Mesodermal cell (in vitro differentiated cells): ENCODE data around the gene ZNF385D.
"Not testable (repeated sequence)": the region's sequence is repeated elsewhere in the genome, so short reads cannot be mapped to it uniquely, and the experiment has no call there.

Experiments used
- H3K27ac ChIP-seq: 2 replicates; pipeline ENCODE4 v1.7.0; 2013; ENCODE audit warnings: mild to moderate bottlenecking, low read depth, low read length, moderate library complexity; ENCODE audit not compliant: severe bottlenecking
- H3K36me3 ChIP-seq: 2 replicates; pipeline ENCODE4 v1.7.1; 2013; ENCODE audit warnings: mild to moderate bottlenecking, low read length, moderate library complexity; ENCODE audit not compliant: control insufficient read depth, insufficient read depth
- H3K4me1 ChIP-seq: one replicate; pipeline ENCODE4 v1.7.1; 2013; ENCODE audit warnings: mild to moderate bottlenecking, low read length; ENCODE audit not compliant: insufficient read depth, control insufficient read depth, poor library complexity, severe bottlenecking
- H3K4me3 ChIP-seq: 2 replicates; pipeline ENCODE4 v1.7.0; 2013; ENCODE audit warnings: low read length, control low read depth, mild to moderate bottlenecking; ENCODE audit not compliant: insufficient read depth, poor library complexity, severe bottlenecking; ENCODE audit errors: extremely low read depth
- H3K9me3 ChIP-seq: 2 replicates; pipeline ENCODE4 v1.7.1; 2013; ENCODE audit warnings: mild to moderate bottlenecking, low read length, moderate library complexity; ENCODE audit not compliant: control insufficient read depth
- WGBS, 2 experiments: methylation state at CpG; one replicate each; pipeline ENCODE4 v1.1.5; 2013; ENCODE audit warnings: missing lambda C conversion rate in 2 of 2; ENCODE audit not compliant: insufficient coverage in 2 of 2; 5-methylcytosine and 5-hydroxymethylcytosine counted together

ZNF385D gene

GRCh38 chr3:21487520-21487919 lies 263.5 kb downstream of the ZNF385D start:
- Histone ChIP-seq H3K27ac (no peak overlapping the region), H3K9me3 (no peaks in the 10 kb centered on the region), H3K36me3 (no peaks in the 10 kb centered on the region), H3K4me1 (no peaks in the 10 kb centered on the region), H3K4me3 (no peak overlapping the region)
- 40% methylated on average over 1 of the region's 1 CpG; no CpG with 5 or more reads in 1 of the 2 experiments for WGBS, 2 experiments

DNA sequence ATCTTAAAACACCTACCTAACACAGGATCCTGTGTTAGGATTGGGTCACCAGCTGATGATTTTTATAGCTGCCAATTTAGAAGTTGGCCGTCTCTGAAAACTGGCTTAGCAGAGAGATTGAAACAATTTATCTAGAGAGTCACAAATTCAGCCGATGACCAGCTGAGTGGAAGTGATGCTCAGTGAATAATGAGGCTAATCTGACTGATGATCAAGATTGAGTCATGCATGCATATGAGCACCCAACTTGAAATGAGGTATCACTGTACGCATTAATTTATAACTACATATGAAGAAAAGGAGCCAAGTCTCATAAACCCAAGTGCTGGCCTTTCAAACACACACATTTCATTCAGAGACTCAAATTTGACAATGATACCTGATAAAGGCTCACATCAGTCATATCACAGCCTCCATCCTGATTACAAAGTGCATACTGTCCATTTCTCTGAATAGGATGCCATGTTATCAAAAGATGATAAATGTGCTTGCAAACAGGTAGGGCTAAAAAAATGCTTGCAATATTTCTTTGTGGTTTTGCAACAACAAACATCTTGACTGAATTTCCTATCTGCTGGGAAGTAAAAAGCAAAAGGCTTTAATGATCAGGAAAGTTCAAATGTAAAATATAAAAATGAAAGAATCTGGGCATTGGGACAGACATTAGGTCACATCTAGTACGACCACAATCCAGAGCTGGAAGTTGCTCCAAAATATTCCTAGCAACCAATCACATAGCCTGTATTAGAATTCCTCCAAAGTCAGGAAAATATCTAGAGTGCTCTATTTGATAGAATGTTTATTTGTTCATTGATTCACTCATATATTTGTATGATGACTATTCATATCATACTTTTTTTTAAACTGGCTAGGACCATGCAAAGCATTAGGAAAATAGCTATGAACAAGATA lies 264.7 kb downstream of the ZNF385D start:
- no CpG with 5 or more reads among the region's 4 CpGs for WGBS, 2 experiments
- H3K36me3 ChIP-seq, H3K4me3 ChIP-seq, H3K4me1 ChIP-seq, H3K9me3 ChIP-seq, H3K27ac ChIP-seq: not testable (repeated sequence)

DNA sequence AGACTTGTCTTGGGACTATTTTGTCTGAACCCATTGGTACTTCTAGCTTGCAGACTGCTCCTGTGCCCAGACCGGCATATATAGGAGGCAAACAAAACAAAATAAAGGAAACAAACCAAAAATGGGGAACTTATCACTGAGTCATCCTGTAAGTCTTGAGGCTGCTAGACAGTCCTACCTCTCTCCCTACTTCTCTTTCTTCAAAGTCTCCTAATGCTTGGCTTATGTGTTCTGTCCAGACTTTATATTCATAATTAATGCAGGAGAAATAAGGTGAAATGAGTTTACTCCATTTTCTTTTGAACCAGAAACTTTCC lies 266.2 kb downstream of the ZNF385D start:
- no peak overlapping the region for H3K27ac ChIP-seq
- H3K4me1 ChIP-seq, result no peaks in the 10 kb centered on the region
- no peak overlapping the region for H3K4me3 ChIP-seq
- no peaks in the 10 kb centered on the region for H3K9me3 ChIP-seq
- H3K36me3 ChIP-seq, result no peaks in the 10 kb centered on the region
- WGBS, 2 experiments, result no CpG with 5 or more reads among the region's 1 CpG

GRCh38 chr3:21484057-21484827 lies 266.8 kb downstream of the ZNF385D start:
- no peaks in the 10 kb centered on the region for H3K36me3 ChIP-seq
- H3K4me1 ChIP-seq, result no peaks in the 10 kb centered on the region
- 77 to 96% methylated on average over 2 to 4 of the region's 5 CpGs for WGBS, 2 experiments
- no peaks in the 10 kb centered on the region for H3K9me3 ChIP-seq
- H3K4me3 ChIP-seq, result no peak overlapping the region
- no peak overlapping the region for H3K27ac ChIP-seq

DNA sequence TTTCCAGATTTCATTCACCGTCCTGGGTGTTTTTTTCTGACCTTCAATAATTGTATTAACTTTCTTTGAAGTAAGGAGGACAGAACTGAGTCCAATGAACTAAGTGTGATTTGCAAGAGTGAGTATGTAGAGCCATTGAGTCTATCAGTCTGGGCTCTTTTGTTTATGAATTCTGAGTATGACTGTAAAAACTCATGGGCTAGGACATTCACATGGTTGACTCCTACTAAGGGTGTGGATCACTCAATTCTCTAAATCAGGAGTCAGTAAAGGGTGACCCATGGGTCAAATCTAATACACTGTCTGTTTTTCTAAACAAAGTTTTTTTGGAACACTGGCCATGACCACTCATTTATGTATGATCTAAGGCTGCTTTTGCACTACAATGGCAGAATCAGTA lies 269.0 kb downstream of the ZNF385D start:
- no peak overlapping the region for H3K4me3 ChIP-seq
- H3K9me3 ChIP-seq, result no peaks in the 10 kb centered on the region
- H3K36me3 ChIP-seq, result no peaks in the 10 kb centered on the region
- 100% methylated on average over 1 of the region's 1 CpG for WGBS, 2 experiments
- no peaks in the 10 kb centered on the region for H3K4me1 ChIP-seq
- no peak overlapping the region for H3K27ac ChIP-seq

DNA sequence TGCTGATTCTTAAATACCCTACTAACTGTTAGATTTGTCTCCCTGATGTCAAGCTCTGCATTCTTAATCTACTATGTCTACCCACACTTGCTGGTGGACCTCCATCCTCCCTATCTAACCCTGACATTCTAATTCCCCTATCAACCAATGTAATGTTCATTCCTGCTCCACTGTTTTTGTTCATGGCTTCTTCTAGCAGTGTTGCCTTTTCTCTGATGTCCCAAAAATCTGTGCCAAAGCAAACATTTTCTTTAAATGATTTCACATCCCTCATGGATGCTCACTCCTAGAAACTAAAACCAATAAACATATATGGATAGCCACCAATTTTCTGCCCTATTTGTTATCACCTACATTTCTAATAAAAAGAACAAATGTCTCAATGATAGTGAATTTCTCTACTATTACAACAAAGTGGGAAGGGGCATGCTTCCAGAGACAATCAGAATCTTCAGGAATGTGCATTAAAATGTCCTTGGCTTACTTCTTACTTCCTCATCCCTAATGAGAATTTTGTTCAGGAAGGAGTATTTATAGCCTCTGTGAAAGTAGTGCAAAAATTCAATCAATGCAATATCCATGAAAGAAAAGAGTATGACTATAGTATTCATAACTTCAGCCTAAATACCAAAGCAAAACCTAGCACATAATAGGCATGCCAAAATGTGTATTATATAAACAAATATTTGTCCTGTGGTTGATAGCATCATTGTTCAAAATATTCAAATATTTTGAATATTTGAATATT lies 273.3 kb downstream of the ZNF385D start:
- H3K36me3 ChIP-seq, result no peaks in the 10 kb centered on the region
- H3K4me1 ChIP-seq, result no peaks in the 10 kb centered on the region
- no peak overlapping the region for H3K27ac ChIP-seq
- H3K9me3 ChIP-seq, result no peaks in the 10 kb centered on the region
- no peak overlapping the region for H3K4me3 ChIP-seq

DNA sequence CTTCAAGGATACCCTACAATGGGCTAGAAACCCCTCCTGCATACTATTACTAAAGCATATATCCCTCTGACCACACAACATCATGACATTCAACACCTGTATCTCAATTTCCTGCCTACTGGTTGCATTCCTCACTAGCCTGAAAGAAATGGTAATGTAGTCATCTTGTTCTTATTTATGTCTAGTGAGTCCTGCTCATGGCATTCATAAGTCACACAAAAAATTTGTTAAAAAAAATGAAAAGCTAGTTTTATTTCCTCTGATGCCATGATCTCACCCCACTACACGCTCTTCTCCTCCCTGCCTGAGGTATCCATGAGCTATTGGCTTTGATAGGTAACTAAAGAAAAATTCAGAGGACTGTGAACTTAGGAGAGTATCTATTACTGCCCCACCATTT lies 284.5 kb downstream of the ZNF385D start:
- H3K4me3 ChIP-seq, result no peak overlapping the region
- WGBS, 2 experiments, result no CpG with 5 or more reads among the region's 1 CpG
- no peak overlapping the region for H3K27ac ChIP-seq
- no peaks in the 10 kb centered on the region for H3K4me1 ChIP-seq
- H3K9me3 ChIP-seq, result no peaks in the 10 kb centered on the region
- no peaks in the 10 kb centered on the region for H3K36me3 ChIP-seq

DNA sequence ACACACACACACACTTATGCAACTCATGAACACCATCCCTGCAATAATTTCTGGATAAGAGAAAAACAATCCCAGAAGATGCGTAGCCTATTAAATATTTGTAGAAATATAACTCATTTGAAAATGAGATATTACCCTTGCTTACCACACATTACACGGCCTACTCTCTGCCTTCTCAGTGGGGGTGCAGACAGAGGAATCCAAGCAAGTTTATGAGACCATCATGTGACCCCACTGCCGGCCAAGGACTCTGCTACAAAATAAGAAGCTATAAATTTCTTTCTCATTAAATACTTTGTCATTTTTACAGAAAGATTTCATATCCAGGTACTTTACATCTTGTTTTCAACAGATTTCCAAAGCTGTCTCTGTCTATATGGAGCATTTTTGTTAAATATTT lies 286.3 kb downstream of the ZNF385D start:
- Histone ChIP-seq H3K27ac (no peak overlapping the region), H3K9me3 (no peaks in the 10 kb centered on the region), H3K4me1 (no peaks in the 10 kb centered on the region), H3K4me3 (no peak overlapping the region), H3K36me3 (no peaks in the 10 kb centered on the region)
- WGBS, 2 experiments, result 60% methylated on average over 2 of the region's 3 CpGs; no CpG with 5 or more reads in 1 of the 2 experiments

- 84 to 88% methylated on average over 4 of the region's 4 CpGs for WGBS, 2 experiments
- Histone ChIP-seq H3K36me3 (no peaks in the 10 kb centered on the region), H3K9me3 (no peaks in the 10 kb centered on the region), H3K27ac (no peak overlapping the region), H3K4me1 (no peaks in the 10 kb centered on the region), H3K4me3 (no peak overlapping the region)
Observed at GRCh38 chr3:21463319-21463718, 287.7 kb downstream of the ZNF385D start.

- no peaks in the 10 kb centered on the region for H3K9me3 ChIP-seq
- no peak overlapping the region for H3K27ac ChIP-seq
- no peaks in the 10 kb centered on the region for H3K36me3 ChIP-seq
- no peak overlapping the region for H3K4me3 ChIP-seq
- H3K4me1 ChIP-seq, result no peaks in the 10 kb centered on the region
Observed at GRCh38 chr3:21462141-21462540, 288.9 kb downstream of the ZNF385D start.
